Activated CD4-positive, CD25-positive, alpha-beta regulatory T cell treated with anti-CD3 and anti-CD28 coated beads, Interleukin-2, amount 50 U/mL, for 24 hours (primary cell): ENCODE measurements around the gene PPP2R5C.

Source experiments
- ATAC-seq, 2 donors: fragments of 150-1000 bp; cut with Tn5 transposase; one replicate each; pipeline ENCODE4 v1.10.0; 2021; ENCODE audit warnings: mild to moderate bottlenecking in 1 of 2, moderate library complexity in 1 of 2

PPP2R5C gene

GRCh38 chr14:101926085-101926484 is 164.6 kb downstream of the PPP2R5C start:
- no peak for ATAC-seq

GRCh38 chr14:101926620-101927019 is 165.1 kb downstream of the PPP2R5C start:
- ATAC-seq, result no peak

GRCh38 chr14:101927859-101928258 is 166.3 kb downstream of the PPP2R5C start:
- no peak for ATAC-seq

- ATAC-seq, result no peak
Observed at GRCh38 chr14:101928415-101928841, 166.9 kb downstream of the PPP2R5C start.

GRCh38 chr14:101929096-101929495 is 167.6 kb downstream of the PPP2R5C start:
- no peak for ATAC-seq

- no peak for ATAC-seq
Observed at GRCh38 chr14:101929946-101930345, 168.4 kb downstream of the PPP2R5C start.

- no peak for ATAC-seq
Observed at GRCh38 chr14:101932673-101933072, 171.2 kb downstream of the PPP2R5C start.

GRCh38 chr14:101933209-101933608 is 171.7 kb downstream of the PPP2R5C start:
- ATAC-seq, result no peak

- no peak for ATAC-seq
Observed at GRCh38 chr14:101934601-101935150, 173.2 kb downstream of the PPP2R5C start.

GRCh38 chr14:101937926-101938767 is 176.6 kb downstream of the PPP2R5C start:
- ATAC-seq, result no peak

- ATAC-seq, result no peak
Observed at GRCh38 chr14:101939646-101940170, 178.2 kb downstream of the PPP2R5C start.

- no peak for ATAC-seq
Observed at GRCh38 chr14:101944451-101944850, 182.9 kb downstream of the PPP2R5C start.

GRCh38 chr14:101945171-101945570 is 183.7 kb downstream of the PPP2R5C start:
- ATAC-seq, result no peak

GRCh38 chr14:101947577-101947903 is 186.0 kb downstream of the PPP2R5C start:
- no peak for ATAC-seq

- ATAC-seq, result peak; percentile 97 to 98
Observed at GRCh38 chr14:101947904-101948665, 186.6 kb downstream of the PPP2R5C start.

- no peak for ATAC-seq
Observed at GRCh38 chr14:101948666-101949216, 187.2 kb downstream of the PPP2R5C start.

GRCh38 chr14:101950100-101950499 is 188.6 kb downstream of the PPP2R5C start:
- no peak for ATAC-seq

GRCh38 chr14:101950516-101951215 is 189.2 kb downstream of the PPP2R5C start:
- no peak for ATAC-seq

GRCh38 chr14:101953151-101953550 is 191.6 kb downstream of the PPP2R5C start:
- ATAC-seq, result no peak

GRCh38 chr14:101954501-101954900 is 193.0 kb downstream of the PPP2R5C start:
- ATAC-seq, result no peak

- ATAC-seq, result no peak
Observed at GRCh38 chr14:101955695-101956161, 194.2 kb downstream of the PPP2R5C start.

GRCh38 chr14:101956179-101956885 is 194.8 kb downstream of the PPP2R5C start:
- no peak for ATAC-seq
